H1 (cell line): Measurements from ENCODE around the gene SH3RF3.

ENCODE experiments used
- BACH1 ChIP-seq: IDR thresholded peaks from 2 replicates; pipeline ENCODE4 v1.6.1; 2012; ENCODE audit warnings: low read length, improper control_type of control experiment
- CHD1 ChIP-seq: IDR thresholded peaks from 2 replicates; pipeline ENCODE4 v1.6.1; 2012; ENCODE audit warnings: low read depth, low read length, improper control_type of control experiment
- CREB1 ChIP-seq: IDR thresholded peaks from 2 replicates; pipeline ENCODE4 v1.6.1; 2012; ENCODE audit warnings: inconsistent platforms
- EGR1 ChIP-seq: IDR thresholded peaks from 2 replicates; pipeline ENCODE4 v1.6.1; 2011; ENCODE audit warnings: low read depth, low read length, borderline replicate concordance
- EZH2 ChIP-seq: fragments of 200-600 bp; sonication (generic); IDR thresholded peaks from 2 replicates; pipeline ENCODE4 v1.7.1; 2012; ENCODE audit warnings: low read depth, mild to moderate bottlenecking, moderate library complexity, low read length, inconsistent platforms; ENCODE audit not compliant: severe bottlenecking
- POLR2A ChIP-seq, 2 experiments: IDR thresholded peaks; 1 replicate in 1 of 2; 2 replicates in 1 of 2; pipeline ENCODE4 v1.6.1; 2011; ENCODE audit warnings: low read depth in 2 of 2, low read length in 2 of 2, mild to moderate bottlenecking in 2 of 2; ENCODE audit errors: control extremely low read depth in 1 of 2
- POLR2AphosphoS5 ChIP-seq: IDR thresholded peaks from 2 replicates; pipeline ENCODE4 v1.6.1; 2011; ENCODE audit warnings: low read depth, low read length
- RNF2 ChIP-seq: fragments of 200-900, 300-1000 bp; sonication (generic); IDR thresholded peaks from 2 replicates; pipeline ENCODE4 v1.7.1; 2016; ENCODE audit warnings: borderline replicate concordance, low read depth, mild to moderate bottlenecking, antibody characterized with exemption, low read length; ENCODE audit not compliant: poor library complexity, severe bottlenecking; ENCODE audit errors: missing control alignments
- RXRA ChIP-seq: IDR thresholded peaks from 2 replicates; pipeline ENCODE4 v1.6.1; 2011; ENCODE audit warnings: low read depth, mild to moderate bottlenecking, low read length, moderate library complexity; ENCODE audit not compliant: insufficient read depth
- SAP30 ChIP-seq: fragments of 300-600 bp; sonication (generic); IDR thresholded peaks from 2 replicates; pipeline ENCODE4 v1.7.1; 2012; ENCODE audit warnings: low read length, moderate library complexity, mild to moderate bottlenecking, inconsistent platforms; ENCODE audit not compliant: insufficient read depth, insufficient replicate concordance
- TF ChIP-seq, protein P1 (sequence below), 3 experiments: IDR thresholded peaks; 1 replicate in 2 of 3; 2 replicates in 1 of 3; pipeline versions ENCODE4 v1.5.1 to v1.6.1; 2011; ENCODE audit warnings: low read length in 3 of 3, mild to moderate bottlenecking in 3 of 3, inconsistent platforms in 2 of 3, low read depth in 1 of 3, moderate library complexity in 1 of 3; ENCODE audit not compliant: insufficient read depth in 1 of 3; ENCODE audit errors: control extremely low read depth in 1 of 3
- TF ChIP-seq, protein P2 (sequence below): IDR thresholded peaks from 2 replicates; pipeline ENCODE4 v1.6.1; 2011; ENCODE audit warnings: low read length, improper control_type of control experiment
- TF ChIP-seq, protein P3 (sequence below): IDR thresholded peaks from 2 replicates; pipeline ENCODE4 v1.6.1; 2012; ENCODE audit warnings: inconsistent platforms

DNA sequence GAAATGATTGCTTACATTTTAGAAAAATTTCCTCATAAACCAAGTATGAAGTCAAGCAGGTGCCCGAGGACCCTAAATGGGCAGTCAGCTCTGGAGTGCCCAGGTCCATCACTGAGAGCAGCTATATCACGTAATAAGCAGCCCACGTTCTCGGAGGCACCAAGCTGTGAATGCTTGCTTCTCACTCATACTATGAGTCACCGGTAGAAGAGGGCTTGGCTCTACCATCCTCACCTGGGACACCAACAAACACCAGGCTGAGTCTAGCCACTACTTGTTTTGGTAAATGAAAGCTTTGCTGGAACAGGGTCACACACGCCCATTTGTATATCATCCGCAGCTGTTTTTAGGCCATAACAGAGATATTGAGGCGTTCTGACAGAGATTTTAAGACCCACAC, 277.3 kb downstream of the SH3RF3 start:
- TF ChIP-seq, protein P1, sequence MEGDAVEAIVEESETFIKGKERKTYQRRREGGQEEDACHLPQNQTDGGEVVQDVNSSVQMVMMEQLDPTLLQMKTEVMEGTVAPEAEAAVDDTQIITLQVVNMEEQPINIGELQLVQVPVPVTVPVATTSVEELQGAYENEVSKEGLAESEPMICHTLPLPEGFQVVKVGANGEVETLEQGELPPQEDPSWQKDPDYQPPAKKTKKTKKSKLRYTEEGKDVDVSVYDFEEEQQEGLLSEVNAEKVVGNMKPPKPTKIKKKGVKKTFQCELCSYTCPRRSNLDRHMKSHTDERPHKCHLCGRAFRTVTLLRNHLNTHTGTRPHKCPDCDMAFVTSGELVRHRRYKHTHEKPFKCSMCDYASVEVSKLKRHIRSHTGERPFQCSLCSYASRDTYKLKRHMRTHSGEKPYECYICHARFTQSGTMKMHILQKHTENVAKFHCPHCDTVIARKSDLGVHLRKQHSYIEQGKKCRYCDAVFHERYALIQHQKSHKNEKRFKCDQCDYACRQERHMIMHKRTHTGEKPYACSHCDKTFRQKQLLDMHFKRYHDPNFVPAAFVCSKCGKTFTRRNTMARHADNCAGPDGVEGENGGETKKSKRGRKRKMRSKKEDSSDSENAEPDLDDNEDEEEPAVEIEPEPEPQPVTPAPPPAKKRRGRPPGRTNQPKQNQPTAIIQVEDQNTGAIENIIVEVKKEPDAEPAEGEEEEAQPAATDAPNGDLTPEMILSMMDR (IDR thresholded peaks at IDR 0.05; ENCODE audit: control extremely low read depth in 1 of 3, insufficient read depth in 1 of 3, low read depth in 1 of 3, low read length in 3 of 3): no peak
- TF ChIP-seq EZH2 (no peak), CHD1 (no peak), EGR1 (no peak), CREB1 (no peak), SAP30 (no peak), RNF2 (no peak), POLR2AphosphoS5 (no peak), RXRA (no peak), POLR2A (IDR thresholded peaks at IDR 0.05; ENCODE audit: control extremely low read depth in 1 of 2, low read depth in 2 of 2, low read length in 2 of 2) (no peak), BACH1 (no peak)
- TF ChIP-seq, protein P2, sequence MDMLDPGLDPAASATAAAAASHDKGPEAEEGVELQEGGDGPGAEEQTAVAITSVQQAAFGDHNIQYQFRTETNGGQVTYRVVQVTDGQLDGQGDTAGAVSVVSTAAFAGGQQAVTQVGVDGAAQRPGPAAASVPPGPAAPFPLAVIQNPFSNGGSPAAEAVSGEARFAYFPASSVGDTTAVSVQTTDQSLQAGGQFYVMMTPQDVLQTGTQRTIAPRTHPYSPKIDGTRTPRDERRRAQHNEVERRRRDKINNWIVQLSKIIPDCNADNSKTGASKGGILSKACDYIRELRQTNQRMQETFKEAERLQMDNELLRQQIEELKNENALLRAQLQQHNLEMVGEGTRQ: no peak
- TF ChIP-seq, protein P3, sequence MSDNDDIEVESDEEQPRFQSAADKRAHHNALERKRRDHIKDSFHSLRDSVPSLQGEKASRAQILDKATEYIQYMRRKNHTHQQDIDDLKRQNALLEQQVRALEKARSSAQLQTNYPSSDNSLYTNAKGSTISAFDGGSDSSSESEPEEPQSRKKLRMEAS: no peak
